LNCaP clone FGC (cell line): ENCODE results near the gene ATIC.
"Not testable (repeated sequence)": the region's sequence is repeated elsewhere in the genome, so short reads cannot be mapped to it uniquely, and the experiment has no call there.

Experiments
- DNase-seq: peaks from one replicate; pipeline ENCODE4 v3.0.0-alpha.2; 2011; ENCODE audit warnings: low read depth
- H3K4me3 ChIP-seq: 2 replicates; pipeline ENCODE4 v1.5.1; 2011; ENCODE audit warnings: mild to moderate bottlenecking, low read depth, low read length, control low read depth
- CTCF ChIP-seq: IDR thresholded peaks from 2 replicates; pipeline ENCODE4 v1.5.1; 2012; ENCODE audit warnings: mild to moderate bottlenecking; ENCODE audit not compliant: control insufficient read depth, insufficient read depth; ENCODE audit errors: extremely low read depth

ATIC gene

GRCh38 chr2:215358891-215359575 is 47.2 kb downstream of the ATIC start:
- no peak overlapping the region for H3K4me3 ChIP-seq
- no peak for DNase-seq
- no peak for TF ChIP-seq CTCF

GRCh38 chr2:215359576-215359922 is 47.7 kb downstream of the ATIC start:
- no peak for TF ChIP-seq CTCF
- H3K4me3 ChIP-seq: no peak overlapping the region
- no peak for DNase-seq

- not testable (repeated sequence) for H3K4me3 ChIP-seq, DNase-seq
These were observed 48.2 kb downstream of the ATIC start for GRCh38 chr2:215360059-215360458.

GRCh38 chr2:215360596-215360995 is 48.7 kb downstream of the ATIC start:
- DNase-seq: no peak
- no peak overlapping the region for H3K4me3 ChIP-seq
- no peak for TF ChIP-seq CTCF

- H3K4me3 ChIP-seq: no peak overlapping the region
- no peak for DNase-seq
- TF ChIP-seq CTCF: no peak
These were observed 49.5 kb downstream of the ATIC start for GRCh38 chr2:215361211-215361875.

GRCh38 chr2:215361876-215362561 is 50.2 kb downstream of the ATIC start:
- no peak for TF ChIP-seq CTCF
- no peak overlapping the region for H3K4me3 ChIP-seq
- peak; percentile 66 for DNase-seq

- TF ChIP-seq CTCF: no peak
- DNase-seq: no peak
- H3K4me3 ChIP-seq: no peak overlapping the region
These were observed 50.7 kb downstream of the ATIC start for GRCh38 chr2:215362562-215362904.
